B cell (primary cell): ENCODE results near the gene PDP2.

Experiments
- EZH2 ChIP-seq: IDR thresholded peaks from 2 replicates; pipeline ENCODE4 v1.6.1; 2012; ENCODE audit warnings: borderline replicate concordance, low read depth, mild to moderate bottlenecking, moderate library complexity, low read length; ENCODE audit not compliant: insufficient read depth, poor library complexity, severe bottlenecking
- TF ChIP-seq, protein P1 (sequence below): fragments of 200-600 bp; IDR thresholded peaks from one replicate; pipeline ENCODE4 v1.8.0; 2022; ENCODE audit warnings: antibody characterized with exemption, mild to moderate bottlenecking

DNA sequence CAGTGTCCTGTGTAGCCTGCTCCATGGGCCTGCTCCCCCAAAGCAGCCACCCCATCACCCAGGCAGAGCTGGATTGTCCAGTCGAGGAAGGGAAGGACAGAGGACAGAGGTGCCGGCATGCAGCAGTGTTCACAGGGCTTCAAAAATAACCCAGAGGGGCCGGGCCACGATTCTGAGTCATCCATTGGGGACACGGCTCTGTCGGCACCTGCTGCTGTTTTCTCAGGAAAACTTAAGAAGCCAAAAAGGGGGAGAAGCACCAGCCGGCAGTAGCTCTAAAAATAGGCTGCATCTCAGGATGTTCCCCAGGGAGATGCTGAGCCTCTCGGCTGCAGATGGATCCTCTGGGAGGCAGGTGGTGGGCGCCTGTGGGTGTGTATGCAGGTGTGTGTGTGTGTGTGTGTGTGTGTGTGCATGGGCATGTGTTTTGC lies 34.5 kb upstream of the PDP2 start:
- TF ChIP-seq, protein P1, sequence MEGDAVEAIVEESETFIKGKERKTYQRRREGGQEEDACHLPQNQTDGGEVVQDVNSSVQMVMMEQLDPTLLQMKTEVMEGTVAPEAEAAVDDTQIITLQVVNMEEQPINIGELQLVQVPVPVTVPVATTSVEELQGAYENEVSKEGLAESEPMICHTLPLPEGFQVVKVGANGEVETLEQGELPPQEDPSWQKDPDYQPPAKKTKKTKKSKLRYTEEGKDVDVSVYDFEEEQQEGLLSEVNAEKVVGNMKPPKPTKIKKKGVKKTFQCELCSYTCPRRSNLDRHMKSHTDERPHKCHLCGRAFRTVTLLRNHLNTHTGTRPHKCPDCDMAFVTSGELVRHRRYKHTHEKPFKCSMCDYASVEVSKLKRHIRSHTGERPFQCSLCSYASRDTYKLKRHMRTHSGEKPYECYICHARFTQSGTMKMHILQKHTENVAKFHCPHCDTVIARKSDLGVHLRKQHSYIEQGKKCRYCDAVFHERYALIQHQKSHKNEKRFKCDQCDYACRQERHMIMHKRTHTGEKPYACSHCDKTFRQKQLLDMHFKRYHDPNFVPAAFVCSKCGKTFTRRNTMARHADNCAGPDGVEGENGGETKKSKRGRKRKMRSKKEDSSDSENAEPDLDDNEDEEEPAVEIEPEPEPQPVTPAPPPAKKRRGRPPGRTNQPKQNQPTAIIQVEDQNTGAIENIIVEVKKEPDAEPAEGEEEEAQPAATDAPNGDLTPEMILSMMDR: no peak
- no peak for TF ChIP-seq EZH2
